K562 (cell line): Measurements from ENCODE around the gene NCF2. TPM values are rescaled to one million over a fixed set of nuclear protein-coding genes. Genes with fewer than 3 reads are reported as not detected.

Experiments
- BACH1 ChIP-seq: fragments of 200-800 bp; sonication (Bioruptor generic); IDR thresholded peaks from 2 replicates; pipeline ENCODE4 v1.6.1; 2016; ENCODE audit warnings: missing genetic modification characterization, missing compliant biosample characterization
- CBX1 ChIP-seq: sonication (generic); IDR thresholded peaks from 2 replicates; pipeline ENCODE4 v1.6.1; 2016; ENCODE audit warnings: antibody characterized with exemption, low read depth, mild to moderate bottlenecking
- FOXJ3 ChIP-seq: sonication (generic); formaldehyde crosslinking; IDR thresholded peaks from 2 replicates; pipeline ENCODE4 v1.4.0; 2020; ENCODE audit warnings: mild to moderate bottlenecking, missing genetic modification reagents
- GTF2E2 ChIP-seq: fragments of 200-800 bp; sonication (Bioruptor generic); IDR thresholded peaks from 2 replicates; pipeline ENCODE4 v1.6.1; 2016; ENCODE audit warnings: missing genetic modification characterization, missing compliant biosample characterization
- MAX ChIP-seq: sonication (generic); formaldehyde crosslinking; IDR thresholded peaks from 2 replicates; pipeline ENCODE4 v1.9.0; 2022; ENCODE audit warnings: mild to moderate bottlenecking, missing genetic modification reagents
- MITF ChIP-seq: IDR thresholded peaks from 2 replicates; pipeline ENCODE4 v1.6.1; 2014; ENCODE audit warnings: antibody characterized with exemption
- MTA2 ChIP-seq: fragments of 450-650 bp; IDR thresholded peaks from 2 replicates; pipeline ENCODE4 v1.6.1; 2016; ENCODE audit warnings: low read depth
- MYC ChIP-seq, 2 experiments: fragments of 250-450 bp in 1 of 2; sonication (Bioruptor Pico) in 1 of 2; IDR thresholded peaks; 2 replicates each; pipeline versions ENCODE4 v1.5.1 to v1.6.1; 2012 to 2021; ENCODE audit warnings: low read depth in 2 of 2, borderline replicate concordance in 1 of 2, improper control_type of control experiment in 1 of 2, low read length in 1 of 2, mild to moderate bottlenecking in 1 of 2, moderate library complexity in 1 of 2
- PRMT5 ChIP-seq: sonication (generic); formaldehyde crosslinking; IDR thresholded peaks from 2 replicates; pipeline ENCODE4 v1.5.0; 2020; ENCODE audit warnings: missing genetic modification reagents
- RAD21 ChIP-seq, 2 experiments: fragments of 250-450 bp in 1 of 2; fragments of 450-650 bp in 1 of 2; sonication (Bioruptor Pico) in 1 of 2; formaldehyde crosslinking in 1 of 2; IDR thresholded peaks in 1 of 2; conservative IDR thresholded peaks in 1 of 2; 2 replicates each; pipeline versions ENCODE4 v1.4.0 to v1.8.0; 2020 to 2022; ENCODE audit warnings: mild to moderate bottlenecking in 2 of 2, moderate library complexity in 1 of 2
- RCOR1 ChIP-seq, 2 experiments: IDR thresholded peaks; 2 replicates each; pipeline ENCODE4 v1.6.1; 2012; ENCODE audit warnings: low read depth in 2 of 2, low read length in 2 of 2, borderline replicate concordance in 1 of 2, improper control_type of control experiment in 1 of 2
- RUNX1 ChIP-seq: sonication (generic); IDR thresholded peaks from 2 replicates; pipeline ENCODE4 v1.6.1; 2016; ENCODE audit warnings: antibody characterized with exemption, low read depth
- SPI1 ChIP-seq: IDR thresholded peaks from 2 replicates; pipeline ENCODE4 v1.6.1; 2011; ENCODE audit warnings: low read depth, low read length, control low read depth, borderline replicate concordance
- TFAP4 ChIP-seq: sonication (generic); formaldehyde crosslinking; IDR thresholded peaks from 2 replicates; pipeline ENCODE4 v1.8.0; 2022; ENCODE audit warnings: missing genetic modification reagents, mild to moderate bottlenecking, moderate library complexity, borderline replicate concordance
- THRB ChIP-seq: fragments of 450-650 bp; formaldehyde crosslinking; conservative IDR thresholded peaks from 2 replicates; pipeline ENCODE4 v1.4.0; 2022; ENCODE audit warnings: mild to moderate bottlenecking, missing genetic modification characterization
- ZC3H8 ChIP-seq: fragments of 450-650 bp; IDR thresholded peaks from 2 replicates; pipeline ENCODE4 v1.6.1; 2017
- ZNF174 ChIP-seq: fragments of 250-450 bp; sonication (Bioruptor Pico); IDR thresholded peaks from 2 replicates; pipeline ENCODE4 v1.4.0; 2020; ENCODE audit warnings: mild to moderate bottlenecking
- ZNF224 ChIP-seq: sonication (generic); formaldehyde crosslinking; IDR thresholded peaks from 2 replicates; pipeline ENCODE4 v1.8.0; 2022; ENCODE audit warnings: mild to moderate bottlenecking, missing genetic modification reagents
- ZNF23 ChIP-seq: fragments of 250-450 bp; sonication (Bioruptor Pico); IDR thresholded peaks from 2 replicates; pipeline ENCODE4 v1.4.0; 2020; ENCODE audit warnings: mild to moderate bottlenecking
- ZNF512 ChIP-seq: IDR thresholded peaks from 2 replicates; pipeline ENCODE4 v1.6.1; 2016; ENCODE audit warnings: missing genetic modification characterization, missing compliant biosample characterization
- ZNF589 ChIP-seq: fragments of 200-800 bp; sonication (Bioruptor generic); IDR thresholded peaks from 2 replicates; pipeline ENCODE4 v1.6.1; 2016; ENCODE audit warnings: low read depth, missing genetic modification characterization, missing compliant biosample characterization
- ZNF75A ChIP-seq: fragments of 450-650 bp; formaldehyde crosslinking; IDR thresholded peaks from 2 replicates; pipeline ENCODE4 v1.4.0; 2020; ENCODE audit warnings: mild to moderate bottlenecking
- ZNF79 ChIP-seq: fragments of 250-450 bp; sonication (Bioruptor Pico); IDR thresholded peaks from 2 replicates; pipeline ENCODE4 v1.4.0; 2020; ENCODE audit warnings: low read depth, mild to moderate bottlenecking, moderate library complexity
- polyA plus RNA-seq, 8 experiments: library from polyadenylated mRNA; depleted of rRNA in 4 of 8; stranded (reverse) in 5 of 8; unstranded in 3 of 8; fragments of >200 nt; fragmentation: Nextera tagmentation in 2 of 8; fragmentation: Illumina TruSeq in 1 of 8; extraction: Ambion mirVana in 2 of 8; extraction: Trizol in 1 of 8; gene quantifications; 2 replicates each; pipeline versions ENCODE4 v1.2.1 to v1.2.3, GENCODE V29; 2011 to 2014; ENCODE audit warnings: inconsistent platforms in 1 of 8, missing spikeins in 1 of 8
- total RNA-seq, 7 experiments: library from RNA; depleted of rRNA in 6 of 7; stranded (reverse); fragments of >200 nt in 6 of 7; fragmentation: Illumina TruSeq in 2 of 7; extraction: Trizol in 2 of 7; gene quantifications; 2 replicates each; pipeline versions ENCODE4 v1.2.1 to v1.2.3, GENCODE V29; 2011 to 2021; ENCODE audit warnings: low replicate concordance in 1 of 7

NCF2 gene
- total and polyA plus RNA-seq, 9 of the 15 experiments (the other 6 are each of a cell fraction or from before 2014, with no cell fraction given): 0.07 to 0.54 (median 0.16) TPM; not detected in 3

- TF ChIP-seq TFAP4 (CRISPR knock-in tag) (peak; percentile 99), PRMT5 (CRISPR knock-in tag) (no peak), ZNF224 (CRISPR knock-in tag) (no peak), SPI1 (peak; percentile 68), MYC (IDR thresholded peaks at IDR 0.05; ENCODE audit: low read depth, low read length) (0 out of 2 replicates have a peak, but pooled peaks have one; percentile 14), MYC (CRISPR knock-in tag; IDR thresholded peaks at IDR 0.05; ENCODE audit: borderline replicate concordance, low read depth) (no peak), RAD21 (CRISPR knock-in tag; conservative IDR thresholded peaks at IDR 0.05 in 1 of 2, IDR thresholded peaks at IDR 0.05 in 1 of 2) (no peak), ZNF79 (no peak), MAX (CRISPR knock-in tag) (no peak; the same call in 1 of the 2 replicates), CBX1 (no peak), ZNF512 (no peak), ZNF75A (CRISPR knock-in tag) (no peak), ZNF589 (CRISPR knock-in tag) (no peak), BACH1 (tag) (no peak), RUNX1 (no peak), MITF (peak; percentile 95), MTA2 (peak; percentile 74), THRB (CRISPR knock-in tag) (no peak), ZNF174 (no peak), ZC3H8 (no peak), FOXJ3 (no peak), ZNF23 (CRISPR knock-in tag) (no peak), RCOR1 (IDR thresholded peaks at IDR 0.05; ENCODE audit: borderline replicate concordance in 1 of 2, low read depth in 2 of 2, low read length in 2 of 2) (peak; percentile 62 to 69; a peak in 2 of 4 replicates), GTF2E2 (tag) (no peak)
Measured at GRCh38 chr1:183567584-183567983, 22.7 kb downstream of the NCF2 start (continued).
